Activated CD8-positive, alpha-beta memory T cell treated with anti-CD3 and anti-CD28 coated beads, Interleukin-2, amount 50 U/mL, for 4 hours (primary cell): ENCODE results near the gene OBI1.
A peak's percentile ranks its signal among the peaks of the same experiment; 100 is the strongest.
"Not testable (repeated sequence)": the region's sequence is repeated elsewhere in the genome, so short reads cannot be mapped to it uniquely, and the experiment has no call there.

Experiments
- DNase-seq: peaks from one replicate; pipeline ENCODE4 v3.0.0-alpha.2; 2020

Gene OBI1

GRCh38 chr13:78658630-78659449, at the start of gene OBI1:
TSS of gene OBI1 (minus strand) at chr13:78659155. CDS start at chr13:78659120, 35 bp downstream.
- DNase-seq: peak; percentile 92

GRCh38 chr13:78701383-78701782, 42.4 kb upstream of the OBI1 start:
- no peak for DNase-seq

GRCh38 chr13:78700121-78700910, 41.4 kb upstream of the OBI1 start:
- no peak for DNase-seq

- no peak for DNase-seq
These were observed 30.1 kb upstream of the OBI1 start for GRCh38 chr13:78689011-78689410.

GRCh38 chr13:78686461-78686860, 27.5 kb upstream of the OBI1 start:
- DNase-seq: no peak

GRCh38 chr13:78680576-78681350, 21.8 kb upstream of the OBI1 start:
- DNase-seq: no peak

- no peak for DNase-seq
These were observed 21.2 kb upstream of the OBI1 start for GRCh38 chr13:78680115-78680561.

- no peak for DNase-seq
These were observed 20.4 kb upstream of the OBI1 start for GRCh38 chr13:78679329-78679728.

GRCh38 chr13:78675112-78675511, 16.2 kb upstream of the OBI1 start:
- no peak for DNase-seq

- no peak for DNase-seq
These were observed 15.7 kb upstream of the OBI1 start for GRCh38 chr13:78674638-78675037.

GRCh38 chr13:78662467-78662866, 3.5 kb upstream of the OBI1 start:
- no peak for DNase-seq

- no peak for DNase-seq
These were observed 1.5 kb upstream of the OBI1 start for GRCh38 chr13:78660495-78660857.

GRCh38 chr13:78659732-78660494, 958 bp upstream of the OBI1 start:
- DNase-seq: peak; percentile 17

- no peak for DNase-seq
These were observed 435 bp upstream of the OBI1 start for GRCh38 chr13:78659450-78659730.

- no peak for DNase-seq
These were observed 991 bp downstream of the OBI1 start for GRCh38 chr13:78657699-78658629.

GRCh38 chr13:78655906-78656305, 3.0 kb downstream of the OBI1 start:
- DNase-seq: no peak

GRCh38 chr13:78655007-78655406, 3.9 kb downstream of the OBI1 start:
- no peak for DNase-seq

- DNase-seq: no peak
These were observed 6.3 kb downstream of the OBI1 start for GRCh38 chr13:78652651-78653050.

- no peak for DNase-seq
These were observed 8.3 kb downstream of the OBI1 start for GRCh38 chr13:78650717-78651083.

- no peak for DNase-seq
These were observed 8.8 kb downstream of the OBI1 start for GRCh38 chr13:78649997-78650716.

GRCh38 chr13:78647109-78647678, 11.8 kb downstream of the OBI1 start:
- DNase-seq: not testable (repeated sequence)
